ENCODE measurements around the gene GRHL3.
A peak's percentile ranks its signal among the peaks of the same experiment; 100 is the strongest.

The GRHL3 gene

GRCh38 chr1:24344090-24344742 lies 25.1 kb downstream of the GRHL3 start:
- DNase-seq = peak in 1 of 2 experiments; percentile 24

- no peak for DNase-seq
These were observed 26.2 kb downstream of the GRHL3 start for GRCh38 chr1:24345334-24345733.

GRCh38 chr1:24347159-24347934 lies 28.2 kb downstream of the GRHL3 start:
- no peak for DNase-seq

GRCh38 chr1:24348196-24348595 lies 29.0 kb downstream of the GRHL3 start:
- DNase-seq = peak; percentile 21 to 43

- no peak for DNase-seq
These were observed 30.7 kb downstream of the GRHL3 start for GRCh38 chr1:24349891-24350290.

- DNase-seq = no peak
These were observed 32.1 kb downstream of the GRHL3 start for GRCh38 chr1:24351247-24351646.

- DNase-seq = no peak
These were observed 32.9 kb downstream of the GRHL3 start for GRCh38 chr1:24351918-24352627.

- DNase-seq = no peak
These were observed 34.2 kb downstream of the GRHL3 start for GRCh38 chr1:24353292-24353891.

- DNase-seq = no peak
These were observed 36.3 kb downstream of the GRHL3 start for GRCh38 chr1:24355466-24355865.

- DNase-seq = no peak
These were observed 37.9 kb downstream of the GRHL3 start for GRCh38 chr1:24357038-24357437.

GRCh38 chr1:24360681-24361080 lies 41.5 kb downstream of the GRHL3 start:
- no peak for DNase-seq

- no peak for DNase-seq
These were observed 42.7 kb downstream of the GRHL3 start for GRCh38 chr1:24361811-24362210.

GRCh38 chr1:24362396-24362795 lies 43.2 kb downstream of the GRHL3 start:
- DNase-seq = no peak

GRCh38 chr1:24362982-24363614 lies 43.9 kb downstream of the GRHL3 start:
- no peak for DNase-seq

GRCh38 chr1:24363994-24364393 lies 44.8 kb downstream of the GRHL3 start:
- no peak for DNase-seq

GRCh38 chr1:24364605-24364974 lies 45.4 kb downstream of the GRHL3 start:
- DNase-seq = no peak

- no peak for DNase-seq
These were observed 46.0 kb downstream of the GRHL3 start for GRCh38 chr1:24364975-24365678.

GRCh38 chr1:24366707-24367106 lies 47.5 kb downstream of the GRHL3 start:
- no peak for DNase-seq

GRCh38 chr1:24369199-24369598 lies 50.0 kb downstream of the GRHL3 start:
- no peak for DNase-seq

- peak; percentile 73 to 74 for DNase-seq
These were observed 50.6 kb downstream of the GRHL3 start for GRCh38 chr1:24369801-24370200.

- no peak for DNase-seq
These were observed 53.9 kb downstream of the GRHL3 start for GRCh38 chr1:24373044-24373443.

- DNase-seq = no peak
These were observed 54.6 kb downstream of the GRHL3 start for GRCh38 chr1:24373710-24374109.

All from cerebellar nuclear complex (tissue), 1 donor.